ENCODE data around the gene OLFML2A.

Gene OLFML2A

DNA sequence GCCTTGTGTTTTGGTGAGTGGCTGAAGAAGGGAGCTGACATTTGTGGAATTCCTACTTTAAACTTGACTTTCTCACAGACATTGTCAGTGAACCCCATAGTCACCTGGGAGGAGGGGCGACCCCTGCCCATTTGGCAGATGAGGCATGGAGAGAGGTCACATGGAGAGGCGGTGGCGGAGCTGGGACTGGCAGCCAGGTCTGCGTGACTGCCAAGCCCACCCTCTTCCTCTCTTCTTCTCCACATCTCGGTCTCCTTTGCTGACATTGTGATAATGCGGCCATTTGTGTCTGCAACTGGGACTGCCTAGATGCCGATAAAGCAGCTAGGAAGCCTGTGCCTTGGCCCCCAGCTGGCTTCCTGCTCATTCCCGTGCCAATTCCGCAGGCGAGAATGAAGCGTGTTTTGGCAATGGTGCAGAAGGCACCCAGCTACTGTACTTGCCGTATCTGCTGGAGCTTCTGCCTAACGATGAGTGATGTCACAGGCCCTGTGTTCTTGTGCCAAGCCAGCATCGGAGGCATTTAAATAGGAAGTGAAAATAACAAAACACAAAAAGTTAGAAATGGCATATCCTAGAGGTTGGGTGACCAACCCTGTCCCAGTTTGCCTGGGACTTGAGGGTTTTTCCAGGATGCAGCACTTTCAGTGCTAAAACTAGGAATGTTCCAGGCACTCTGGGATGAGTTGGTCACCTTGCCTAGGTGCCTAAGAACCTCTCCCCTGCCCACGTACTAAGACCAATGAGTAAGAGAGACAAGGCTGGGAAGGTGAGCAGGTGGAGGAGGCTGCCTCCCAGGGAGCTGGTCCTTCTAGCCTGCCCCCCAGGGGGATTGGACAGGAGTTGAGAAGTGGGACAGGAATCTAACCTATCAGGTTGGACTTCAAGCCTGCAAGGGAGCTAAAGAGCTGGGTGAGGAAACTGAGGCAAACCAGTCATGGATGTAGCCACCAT, 23.6 kb downstream of the OLFML2A start:
- no peak for DNase-seq

DNA sequence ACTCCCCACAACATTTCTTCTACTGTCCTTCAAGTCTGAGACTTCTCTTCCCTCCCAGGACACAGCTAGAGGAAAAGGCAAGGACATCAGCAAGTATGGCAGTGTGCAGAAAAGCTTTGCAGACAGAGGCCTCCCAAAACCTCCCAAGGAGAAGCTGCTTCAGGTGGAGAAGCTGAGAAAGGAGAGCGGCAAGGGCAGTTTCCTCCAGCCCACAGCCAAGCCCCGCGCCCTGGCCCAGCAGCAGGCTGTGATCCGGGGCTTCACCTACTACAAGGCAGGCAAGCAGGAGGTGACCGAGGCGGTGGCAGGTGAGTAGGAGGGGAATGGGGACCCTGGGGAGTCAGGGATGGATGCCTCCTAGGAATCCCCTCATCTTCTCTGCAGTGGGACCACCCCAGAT, 24.4 kb downstream of the OLFML2A start:
- no peak for DNase-seq

DNA sequence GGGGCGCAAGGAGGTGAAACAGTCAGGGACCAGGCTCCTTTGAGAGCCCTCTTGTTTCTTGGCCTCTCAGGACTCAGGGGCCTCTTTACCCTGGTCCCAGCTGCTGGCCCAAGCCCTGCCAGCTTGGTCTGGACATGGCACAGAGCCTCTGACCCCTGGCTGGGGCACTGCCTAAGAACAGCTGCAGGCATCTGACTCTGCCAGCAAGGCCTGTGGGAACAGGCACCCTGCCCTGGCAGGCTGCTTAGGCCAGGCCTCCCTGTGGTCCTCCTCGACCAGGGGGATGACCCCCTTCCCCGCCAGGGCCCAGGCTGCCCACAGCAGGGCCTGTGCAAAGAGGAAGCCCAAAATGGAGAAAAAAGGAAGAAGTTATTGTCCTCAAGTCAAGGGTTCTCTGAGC, 25.5 kb downstream of the OLFML2A start:
- no peak for DNase-seq

GRCh38 chr9:124803911-124804310, 27.0 kb downstream of the OLFML2A start:
- no peak for DNase-seq

GRCh38 chr9:124805186-124805585, 28.3 kb downstream of the OLFML2A start:
- DNase-seq, result no peak

DNA sequence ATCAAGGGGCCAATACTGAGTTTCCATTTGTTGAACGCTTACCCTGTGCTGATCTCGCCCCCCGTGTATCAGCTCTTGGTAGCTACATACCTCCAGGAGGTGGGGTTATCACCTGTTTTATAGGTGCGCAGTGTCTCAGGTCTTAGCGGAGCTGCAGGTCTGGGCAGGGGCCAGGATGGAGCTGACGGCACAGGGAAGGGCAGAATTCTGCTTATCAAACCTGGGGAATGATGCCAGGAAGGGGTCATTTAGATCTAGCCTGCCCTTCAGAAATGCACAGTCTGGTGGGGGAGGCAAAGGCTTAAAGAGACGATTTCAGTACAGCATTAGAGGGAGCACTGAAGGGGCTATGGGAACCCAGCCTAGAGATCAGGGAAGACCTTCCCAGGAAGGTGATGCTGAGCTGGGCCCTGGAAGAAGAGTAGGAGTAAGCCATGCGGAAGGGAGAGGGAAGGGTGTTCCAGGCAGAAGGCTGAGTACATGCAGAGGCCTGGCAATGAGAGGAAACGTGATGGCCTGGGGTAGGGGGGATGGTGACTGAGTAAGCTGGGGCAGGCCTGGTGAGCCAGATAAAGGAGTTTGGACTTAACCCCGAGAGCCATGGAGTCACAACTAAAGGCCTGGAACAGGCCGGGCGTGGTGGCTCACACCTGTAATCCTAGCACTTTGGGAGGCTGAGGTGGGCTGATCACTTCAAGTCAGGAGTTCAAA, 31.5 kb downstream of the OLFML2A start:
- DNase-seq, result no peak

DNA sequence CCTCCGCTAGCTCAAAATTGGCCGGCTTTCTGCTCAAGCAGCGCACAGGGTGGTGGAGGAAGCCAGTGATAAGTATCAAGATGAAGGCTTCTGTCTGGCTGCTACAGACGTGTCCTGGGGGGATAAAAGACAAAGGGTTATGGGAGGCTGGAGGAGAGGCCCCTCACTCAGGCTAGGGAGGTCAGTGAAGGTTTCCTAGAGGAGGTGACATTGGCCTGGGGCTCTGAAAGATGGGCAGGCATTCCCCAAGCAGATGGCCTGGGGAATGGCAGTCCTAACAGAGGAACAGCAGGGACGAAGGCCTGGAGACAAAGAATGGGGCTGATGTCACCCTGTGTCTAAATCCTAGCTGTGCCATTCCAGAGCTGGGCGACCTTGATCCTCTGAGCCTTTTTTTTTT, 32.3 kb downstream of the OLFML2A start:
- DNase-seq, result no peak

GRCh38 chr9:124809741-124810500, 33.0 kb downstream of the OLFML2A start:
- DNase-seq, result no peak

- no peak for DNase-seq
Observed at GRCh38 chr9:124810663-124811355, 33.9 kb downstream of the OLFML2A start.

DNA sequence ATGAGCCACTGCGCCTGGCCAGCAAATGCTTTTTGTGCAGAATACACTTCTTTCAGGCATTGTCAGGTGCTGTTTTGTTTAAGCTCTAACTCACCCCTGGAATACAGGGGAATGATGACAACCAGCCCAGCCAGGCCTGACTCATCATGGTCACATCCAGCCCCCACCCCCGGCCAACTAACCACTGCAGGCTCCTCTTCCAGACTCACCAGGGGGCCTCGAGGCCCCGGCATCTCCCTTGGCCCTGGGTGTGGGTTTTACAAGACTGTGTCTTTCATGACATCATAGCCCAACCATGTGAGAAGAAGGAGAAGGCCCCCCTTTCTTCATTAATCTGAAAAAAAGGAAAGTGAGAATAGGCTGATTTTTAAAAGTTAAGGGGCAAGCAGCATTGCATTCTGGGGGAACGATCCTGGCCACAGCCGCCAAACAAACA, 35.5 kb downstream of the OLFML2A start:
- DNase-seq, result no peak

DNA sequence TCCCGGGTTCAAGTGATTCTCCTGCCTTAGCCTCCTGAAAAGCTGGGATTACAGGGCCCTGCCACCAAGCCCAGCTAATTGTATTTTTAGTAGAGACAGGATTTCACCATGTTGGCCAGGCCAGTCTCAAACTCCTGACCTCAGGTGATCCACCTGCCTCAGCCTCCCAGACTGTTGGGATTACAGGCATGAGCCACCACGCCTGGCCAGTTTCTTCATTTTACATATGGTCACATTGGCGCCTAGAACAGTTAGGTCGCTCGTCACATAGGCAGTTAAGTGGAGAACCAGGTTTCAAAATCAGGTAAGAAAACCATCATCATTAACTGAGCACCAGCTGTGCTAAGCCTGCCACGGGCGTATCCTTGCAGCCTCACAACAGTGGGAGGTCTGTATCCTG, 36.1 kb downstream of the OLFML2A start:
- DNase-seq, result no peak

- DNase-seq, result no peak
Observed at GRCh38 chr9:124813501-124814163, 36.7 kb downstream of the OLFML2A start.

DNA sequence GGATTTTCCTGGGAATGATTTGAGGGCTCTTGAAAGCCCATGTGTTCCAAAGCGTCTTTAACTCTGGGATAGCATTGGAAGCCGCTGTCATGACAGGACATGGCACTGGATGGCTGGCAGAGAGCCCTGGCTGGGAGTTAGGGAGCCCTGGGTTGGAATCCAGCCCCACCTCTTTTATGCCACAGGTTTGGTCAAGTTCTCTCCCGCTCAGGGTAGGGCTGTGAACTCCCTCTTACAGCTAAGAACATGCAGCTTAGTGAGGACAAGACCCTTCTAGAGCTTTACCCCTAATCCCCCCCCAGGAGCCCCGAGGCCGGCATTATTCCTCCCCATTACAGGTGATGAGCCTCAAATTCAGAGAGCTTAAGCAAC, 37.2 kb downstream of the OLFML2A start:
- DNase-seq, result no peak

- DNase-seq, result no peak
Observed at GRCh38 chr9:124815601-124816000, 38.7 kb downstream of the OLFML2A start.

DNA sequence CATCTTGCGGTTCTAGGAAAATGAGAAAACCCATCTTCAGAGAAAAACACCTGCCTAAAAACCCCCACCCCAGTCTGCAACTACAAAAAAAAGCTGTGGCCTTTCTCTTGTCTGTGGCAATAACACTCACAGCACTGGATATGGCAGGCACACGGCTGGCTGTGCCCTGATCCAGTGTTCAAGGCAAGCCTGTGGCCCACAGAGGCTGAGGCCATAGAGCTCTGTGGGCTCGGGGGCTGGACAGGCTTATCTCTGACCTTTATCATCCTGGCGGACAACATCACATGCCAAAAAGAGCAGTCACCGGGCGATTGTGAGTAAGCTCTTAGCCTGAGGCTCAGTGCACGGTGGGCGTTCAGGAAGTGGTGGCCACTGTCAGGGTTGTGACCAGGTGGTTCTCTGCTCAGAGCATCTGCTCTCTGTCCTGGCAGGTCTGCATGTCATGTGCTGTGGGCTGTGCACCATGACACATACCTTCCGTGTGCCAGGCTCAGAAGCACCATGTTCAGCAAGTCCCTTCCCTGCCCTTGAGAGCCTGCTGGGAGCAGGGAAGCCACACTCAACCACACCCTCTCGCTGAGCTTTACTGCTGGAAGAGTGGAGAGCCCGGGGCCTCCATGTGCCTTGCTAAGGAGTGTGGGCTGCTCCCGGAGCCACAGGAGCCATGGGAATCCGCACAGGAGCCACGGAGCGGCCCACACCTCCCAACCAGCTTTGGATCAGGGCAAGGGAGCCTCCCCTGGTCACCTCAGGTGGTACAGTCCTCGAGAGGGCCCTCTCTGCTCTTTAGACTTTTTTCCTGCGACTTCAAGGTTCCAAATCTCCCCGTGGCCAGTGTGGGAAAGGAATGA, 41.7 kb downstream of the OLFML2A start:
- no peak for DNase-seq

DNA sequence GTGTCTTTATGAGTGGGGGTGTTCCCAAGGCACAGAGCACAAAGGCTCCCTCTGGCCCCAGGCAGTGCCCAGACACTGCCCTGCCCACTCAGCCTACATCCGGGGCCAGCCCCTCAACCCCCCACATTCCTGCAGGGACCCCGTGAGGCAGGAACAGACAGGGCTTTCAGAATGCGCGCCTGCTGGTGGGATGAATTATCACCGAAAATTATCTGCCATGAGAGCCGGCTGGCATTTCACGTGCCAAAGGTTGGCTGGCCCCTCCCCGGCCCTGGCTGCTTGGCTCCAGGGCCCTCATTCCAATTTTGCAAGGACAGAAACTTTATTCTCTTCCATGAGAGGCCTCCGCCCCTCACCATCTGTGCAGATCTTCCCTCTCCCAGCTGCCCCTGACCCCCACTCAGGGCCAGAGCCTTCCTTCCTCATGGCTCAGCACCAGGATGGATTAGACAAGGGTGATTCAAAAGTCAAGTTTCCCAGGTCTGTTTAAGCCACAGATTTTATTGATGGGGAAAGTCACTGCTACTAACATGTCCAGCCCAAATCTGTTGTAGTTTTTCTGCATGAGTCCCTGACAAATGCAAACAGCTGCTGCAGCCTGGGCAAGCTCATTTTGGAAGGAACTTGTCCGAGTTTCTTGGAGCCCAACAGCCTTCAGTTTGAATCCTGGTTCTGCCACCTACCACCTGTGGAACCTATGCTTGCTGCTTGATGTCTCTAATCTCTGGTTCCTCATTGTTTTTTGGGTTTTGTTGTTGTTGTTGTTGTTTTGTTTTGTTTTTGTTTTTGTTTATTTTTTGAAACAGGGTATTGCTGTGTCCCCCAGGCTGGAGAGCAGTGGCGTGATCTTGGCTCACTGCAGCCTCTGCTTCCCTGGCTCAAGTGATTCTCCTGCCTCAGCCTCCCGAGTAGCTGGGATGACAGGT, 44.0 kb downstream of the OLFML2A start:
- no peak for DNase-seq

- DNase-seq, result no peak
Observed at GRCh38 chr9:124828489-124829333, 51.8 kb downstream of the OLFML2A start.

- DNase-seq, result no peak
Observed at GRCh38 chr9:124829334-124829669, 52.4 kb downstream of the OLFML2A start.

DNA sequence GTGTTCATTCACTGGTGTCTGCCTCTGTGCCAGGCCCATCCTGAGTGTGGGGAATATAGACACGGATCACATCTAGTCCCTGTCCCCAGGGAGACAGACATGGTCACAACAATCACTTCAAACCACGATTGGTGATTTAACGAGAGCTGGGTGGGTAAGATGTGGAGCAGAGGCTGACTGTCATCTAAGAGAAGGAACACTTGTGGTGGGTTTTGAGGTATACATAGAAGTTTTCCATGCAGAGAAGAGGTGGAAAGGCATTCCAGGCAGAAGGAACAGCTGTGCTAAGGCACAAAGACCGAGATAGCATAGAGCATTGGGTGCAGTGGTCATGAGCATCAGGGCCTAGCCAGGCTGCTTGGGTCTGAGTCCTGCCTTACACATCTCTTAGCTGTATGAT, 53.7 kb downstream of the OLFML2A start:
- no peak for DNase-seq

Measured in NCI-H187 (cell line).